Lung microvascular endothelial cell (primary cell): Measurements from ENCODE around the gene MLYCD. TPM values are rescaled to one million over a fixed set of nuclear protein-coding genes. Genes with fewer than 3 reads are reported as not detected.
A peak's percentile ranks its signal among the peaks of the same experiment; 100 is the strongest.
"Not testable (repeated sequence)": the region's sequence is repeated elsewhere in the genome, so short reads cannot be mapped to it uniquely, and the experiment has no call there.

Experiments used
- DNase-seq, 2 donors: peaks; one replicate each; pipeline versions ENCODE4 v3.0.0 to v3.0.0-alpha.2; 2010; ENCODE audit warnings: low read depth in 2 of 2
- total RNA-seq: library from RNA; depleted of rRNA; stranded (reverse); fragments of >200 nt; gene quantifications from 2 replicates; pipeline ENCODE4 v1.2.1, GENCODE V29; 2014

The MLYCD gene
- total RNA-seq, 1 donor from 2014 or later: 3.6 TPM

DNA sequence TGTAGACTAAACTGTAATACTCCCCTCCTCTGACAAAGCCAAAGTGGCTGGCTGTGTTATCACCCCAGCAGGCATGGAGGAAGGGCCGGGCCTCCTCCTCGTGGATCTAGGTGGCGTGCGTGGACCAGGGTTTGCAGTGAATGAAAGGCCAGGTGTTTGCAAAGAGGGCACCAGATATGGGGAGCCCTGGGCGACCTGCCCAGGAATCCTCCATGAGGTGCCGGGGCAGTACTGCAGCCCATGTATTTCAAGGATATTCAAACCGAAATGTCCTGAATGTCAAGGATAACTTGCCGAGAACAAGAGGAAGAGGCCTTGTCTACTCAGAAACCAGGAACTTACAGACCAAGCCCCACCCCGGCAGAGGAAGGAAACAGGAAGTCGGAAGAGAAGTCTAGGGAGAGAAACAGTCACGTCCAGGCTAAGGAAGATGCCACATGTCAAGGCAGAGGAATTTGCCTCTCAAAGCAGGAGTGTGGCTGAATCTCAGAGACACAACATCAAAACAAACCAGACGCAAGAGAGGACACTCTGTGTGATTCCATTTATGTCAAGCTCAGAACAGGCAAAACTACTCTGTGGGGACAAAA, 40.4 kb downstream of the MLYCD start:
- DNase-seq: peak in 1 of 2 donors; percentile 17

DNA sequence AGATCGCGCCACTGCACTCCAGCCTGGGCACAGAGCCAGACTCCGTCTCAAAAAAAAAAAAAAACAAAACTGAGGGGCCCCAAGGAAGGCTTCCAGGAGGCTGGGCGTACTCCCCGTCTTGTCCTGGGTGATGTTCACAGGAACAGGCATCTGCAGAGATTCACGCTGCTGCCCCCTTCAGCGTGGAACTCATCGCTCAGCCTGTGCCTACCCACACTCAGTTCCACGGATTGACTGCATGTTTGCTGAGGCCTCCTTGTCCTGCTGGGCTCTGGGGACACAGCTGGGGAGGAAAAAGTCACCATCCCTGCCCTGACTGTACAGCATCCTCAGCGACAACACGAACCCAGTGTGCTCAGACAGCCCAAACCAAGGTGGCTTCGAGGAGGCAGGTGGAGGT, 41.2 kb downstream of the MLYCD start:
- no peak for DNase-seq

DNA sequence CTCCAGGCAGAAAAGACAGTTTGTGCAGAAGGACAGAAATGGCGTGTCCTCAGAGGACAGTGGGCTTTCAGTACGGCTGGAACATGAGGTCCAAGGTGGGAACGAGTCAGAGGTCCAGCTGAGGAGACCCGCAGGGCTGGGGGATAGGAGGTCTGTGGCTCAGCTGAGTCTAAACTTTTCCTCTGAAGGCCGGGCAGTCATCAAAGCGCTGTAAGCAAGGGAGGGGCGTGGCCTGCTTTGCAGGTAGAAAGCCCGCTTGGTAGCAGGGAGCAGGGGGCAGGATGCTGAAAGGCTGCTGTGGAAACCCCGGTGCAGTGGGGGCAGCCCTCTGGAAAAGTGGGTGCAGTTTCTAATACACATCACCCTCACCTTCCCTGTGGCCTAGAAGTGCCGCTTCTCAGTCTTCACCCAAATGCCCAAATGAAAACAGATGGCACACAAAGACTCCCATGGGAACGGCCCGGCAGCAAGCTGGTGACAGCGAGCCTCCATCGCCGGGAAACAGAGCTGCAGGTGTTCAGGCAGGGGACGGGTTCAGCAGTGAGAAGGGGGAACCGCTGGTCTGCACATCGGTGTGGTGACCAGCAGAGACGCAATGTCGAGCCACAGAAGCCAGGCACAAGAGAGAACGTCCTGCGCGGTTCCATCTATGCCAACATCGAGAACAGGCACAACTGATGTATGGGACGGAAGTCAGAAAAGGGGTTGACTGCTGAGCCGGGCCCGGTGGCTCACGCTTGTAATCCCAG, 41.9 kb downstream of the MLYCD start:
- no peak for DNase-seq

DNA sequence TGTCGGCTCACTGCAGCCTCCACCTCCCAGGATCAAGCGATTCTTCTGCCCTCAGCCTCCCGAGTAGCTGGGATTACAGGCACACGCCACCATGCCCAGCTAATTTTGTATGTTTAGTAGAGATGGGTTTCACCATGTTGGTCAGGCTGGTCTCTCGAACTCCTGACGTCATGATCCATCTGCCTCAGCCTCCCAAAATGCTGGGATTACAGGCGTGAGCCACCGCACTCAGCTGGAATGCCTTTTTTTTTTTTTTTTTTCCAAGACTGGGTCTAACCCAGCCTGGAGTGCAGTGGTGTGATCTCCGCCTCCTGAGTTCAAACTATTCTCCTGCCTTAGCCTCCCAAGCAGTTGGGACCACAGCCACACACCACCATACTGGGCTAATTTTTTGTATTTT, 42.6 kb downstream of the MLYCD start:
- not testable (repeated sequence) for DNase-seq

DNA sequence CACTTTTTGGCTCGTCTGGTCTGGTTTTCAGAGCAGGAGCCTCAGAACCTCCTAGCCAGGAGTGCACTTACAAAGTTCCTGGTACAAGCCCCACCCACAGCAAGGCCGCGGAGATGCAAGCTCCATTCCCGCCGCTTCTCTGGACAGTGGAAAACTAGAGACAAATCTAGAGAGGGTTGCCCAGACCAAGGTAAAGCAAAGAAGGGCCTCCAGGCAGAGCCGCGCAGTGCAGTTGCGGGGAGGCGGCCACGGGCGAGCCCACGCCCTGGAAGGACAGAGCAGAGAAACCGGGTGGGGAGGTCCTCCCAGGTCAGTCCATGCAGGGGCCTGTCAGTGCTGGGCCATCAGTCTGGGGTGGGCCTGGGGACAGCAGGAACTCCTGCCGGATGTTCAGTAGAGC, 43.2 kb downstream of the MLYCD start:
- DNase-seq: no peak

DNA sequence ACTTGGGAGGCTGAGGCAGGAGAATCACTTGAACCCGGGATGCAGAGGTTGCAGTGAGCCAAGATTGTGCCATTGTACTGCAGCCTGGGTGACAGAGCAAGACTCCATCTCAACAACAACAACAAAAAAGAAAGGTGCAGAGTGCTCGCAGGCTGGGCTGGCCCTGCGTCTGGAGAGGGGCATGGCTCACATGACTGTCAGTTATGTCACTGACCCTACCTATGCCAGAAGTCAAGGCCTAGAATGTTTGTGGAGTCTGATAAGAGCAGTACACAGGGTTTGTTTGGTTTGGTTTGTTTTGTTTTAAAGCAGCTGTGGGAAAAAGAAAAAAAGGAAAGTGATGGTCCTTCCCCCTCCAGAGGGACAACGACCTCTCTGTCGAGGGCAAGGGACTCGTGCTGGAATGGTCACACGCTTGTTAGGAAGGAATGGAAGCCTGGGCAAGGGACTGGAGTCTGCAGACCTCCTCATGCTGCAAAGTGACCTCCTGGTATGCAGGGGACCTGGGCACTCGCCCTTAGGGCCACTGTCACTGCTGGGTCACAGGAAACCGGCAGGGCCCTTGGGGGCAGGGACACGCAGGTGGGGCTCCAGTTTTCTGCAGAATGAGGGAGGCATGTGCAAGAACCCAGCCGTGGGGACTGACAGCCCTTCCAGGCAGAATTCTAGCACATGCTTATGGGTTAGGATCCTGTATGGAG, 44.0 kb downstream of the MLYCD start:
- DNase-seq: no peak

DNA sequence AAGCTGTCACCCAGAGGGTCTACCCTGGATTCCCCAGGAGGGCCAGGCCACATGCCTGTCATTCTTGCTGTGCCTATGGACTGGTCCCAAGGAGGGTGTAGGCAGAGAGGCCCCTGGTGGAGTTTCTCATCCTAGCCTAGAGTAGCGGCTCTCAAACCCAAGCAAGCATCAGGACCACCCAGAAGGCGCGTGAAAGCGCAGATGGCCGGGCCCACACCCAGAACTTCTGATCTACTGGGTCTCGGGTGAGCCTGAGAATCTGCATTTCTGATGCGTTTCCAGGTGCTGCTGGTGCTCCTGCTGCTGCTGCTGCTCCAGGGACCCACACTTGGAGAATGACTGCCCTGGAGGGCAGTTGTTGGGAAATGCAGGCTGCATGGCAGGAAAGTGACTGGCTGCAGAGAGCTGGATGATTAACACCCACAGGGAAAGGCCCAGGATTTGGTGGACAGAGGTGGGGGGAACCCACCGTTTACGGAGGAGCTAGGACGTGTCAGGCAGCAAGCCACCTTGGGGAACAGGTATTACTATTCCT, 44.7 kb downstream of the MLYCD start:
- no peak for DNase-seq

DNA sequence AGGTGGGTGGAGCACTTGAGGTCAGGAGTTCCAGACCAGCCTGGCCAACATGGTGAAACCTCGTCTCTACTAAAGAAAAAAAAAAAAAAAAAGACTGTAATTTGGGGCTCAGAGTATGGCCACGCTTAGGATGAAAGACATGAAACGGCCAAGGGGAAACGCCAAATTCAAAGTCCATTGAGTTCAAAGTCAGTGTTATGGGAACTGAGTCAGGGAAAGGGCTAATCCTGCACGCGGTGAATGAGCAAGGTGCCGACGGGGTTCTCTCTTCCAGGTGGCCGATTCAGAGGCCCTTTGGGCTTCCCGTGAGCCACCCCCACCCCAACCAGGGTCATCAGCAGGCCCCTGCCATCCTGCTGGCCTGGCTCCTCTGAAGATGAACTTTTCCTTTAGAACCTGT, 46.7 kb downstream of the MLYCD start:
- no peak for DNase-seq

DNA sequence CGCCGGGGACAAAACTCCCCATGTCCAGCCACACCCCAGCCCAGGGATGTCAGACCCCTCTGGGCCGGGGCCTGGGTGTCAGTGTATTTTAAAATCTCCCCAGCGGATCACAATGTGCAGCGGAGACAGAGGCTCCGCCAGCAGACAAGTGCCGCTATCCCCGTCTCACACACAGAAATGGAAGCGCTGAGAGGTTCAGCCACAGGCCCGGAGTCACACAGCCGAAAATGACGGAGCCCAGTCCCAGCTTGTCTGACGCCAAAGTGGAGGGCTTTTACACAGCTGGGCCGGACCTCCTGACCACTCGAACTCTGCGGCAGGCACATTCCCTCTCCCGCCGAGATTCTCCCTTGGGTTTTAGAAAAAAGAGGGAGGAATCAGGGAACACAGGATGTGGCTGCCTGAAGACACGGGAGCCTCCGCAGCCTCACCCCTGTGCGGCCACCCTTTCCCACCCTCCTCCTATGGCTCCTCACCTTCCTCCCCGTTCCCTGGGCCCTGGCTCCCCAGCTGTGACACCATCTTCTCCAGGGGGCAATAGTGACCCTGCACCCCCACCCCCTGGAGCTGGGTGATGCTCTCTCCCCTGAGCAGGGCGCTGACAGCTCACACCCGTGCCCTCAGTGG, 47.4 kb downstream of the MLYCD start:
- no peak for DNase-seq

DNA sequence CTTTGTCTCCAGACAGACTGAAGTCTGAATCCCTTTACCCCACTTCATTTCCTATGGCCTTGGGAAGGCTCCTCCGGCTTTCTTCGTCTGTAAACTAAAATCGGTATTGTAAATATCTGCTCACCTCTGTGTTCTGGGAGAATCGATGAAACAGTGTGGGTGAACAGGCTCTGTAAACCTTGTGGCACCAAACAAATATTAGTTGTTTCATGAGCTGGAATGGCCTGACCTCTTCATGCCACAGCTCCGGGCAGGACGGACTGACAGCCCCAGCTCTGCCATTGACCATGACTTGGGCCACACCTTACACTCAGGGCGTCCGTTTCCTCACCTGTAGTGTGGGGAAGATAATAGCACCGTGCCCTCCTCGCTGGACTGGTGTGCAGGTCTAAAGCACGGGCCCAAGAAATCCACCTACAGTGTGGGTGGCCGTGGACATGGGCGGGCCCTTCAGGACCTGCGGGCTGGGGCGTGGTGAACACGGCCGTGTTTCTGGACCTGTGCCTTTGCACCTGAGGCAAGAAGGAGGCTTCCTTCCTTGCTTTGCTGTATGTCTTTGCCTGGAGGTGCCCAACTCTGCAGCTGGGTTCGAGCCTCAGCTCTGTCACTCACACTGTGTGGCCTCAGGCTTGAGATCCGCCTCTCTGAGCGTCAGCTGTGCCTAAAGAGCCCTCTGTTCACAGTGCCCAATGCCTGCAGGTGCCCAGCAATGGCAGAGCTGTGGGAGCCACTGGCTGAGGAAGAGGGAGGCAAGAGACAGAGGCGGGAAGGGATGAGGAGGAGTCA, 48.1 kb downstream of the MLYCD start:
- no peak for DNase-seq

DNA sequence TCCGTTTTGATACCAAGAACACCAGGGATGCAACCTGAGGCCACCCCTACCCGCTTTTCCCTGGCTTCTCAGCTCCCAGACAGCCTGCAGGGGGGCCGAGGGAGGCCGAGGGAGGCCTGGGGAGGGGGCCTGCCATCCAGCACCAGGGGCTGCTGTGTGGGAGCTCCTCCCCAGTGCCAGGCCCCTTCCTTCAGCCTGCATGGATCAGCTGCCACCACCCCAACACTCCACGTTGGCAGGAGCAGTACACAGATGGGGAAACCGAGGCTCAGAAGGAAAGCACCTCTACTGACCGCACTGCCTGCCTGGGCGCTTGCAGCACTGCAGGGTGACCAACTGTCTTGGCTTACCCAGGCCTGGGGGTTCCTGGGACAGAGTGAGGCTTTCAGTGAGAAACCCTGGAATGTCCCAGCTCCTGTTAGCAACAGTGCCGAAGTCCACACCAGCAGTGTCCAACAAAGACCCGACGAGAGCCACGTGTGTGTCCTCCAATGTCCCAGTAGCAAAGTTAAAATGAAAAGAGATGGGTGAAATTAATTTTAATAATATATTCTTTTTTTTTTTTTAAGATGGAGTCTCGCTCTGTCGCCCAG, 48.8 kb downstream of the MLYCD start:
- no peak for DNase-seq

DNA sequence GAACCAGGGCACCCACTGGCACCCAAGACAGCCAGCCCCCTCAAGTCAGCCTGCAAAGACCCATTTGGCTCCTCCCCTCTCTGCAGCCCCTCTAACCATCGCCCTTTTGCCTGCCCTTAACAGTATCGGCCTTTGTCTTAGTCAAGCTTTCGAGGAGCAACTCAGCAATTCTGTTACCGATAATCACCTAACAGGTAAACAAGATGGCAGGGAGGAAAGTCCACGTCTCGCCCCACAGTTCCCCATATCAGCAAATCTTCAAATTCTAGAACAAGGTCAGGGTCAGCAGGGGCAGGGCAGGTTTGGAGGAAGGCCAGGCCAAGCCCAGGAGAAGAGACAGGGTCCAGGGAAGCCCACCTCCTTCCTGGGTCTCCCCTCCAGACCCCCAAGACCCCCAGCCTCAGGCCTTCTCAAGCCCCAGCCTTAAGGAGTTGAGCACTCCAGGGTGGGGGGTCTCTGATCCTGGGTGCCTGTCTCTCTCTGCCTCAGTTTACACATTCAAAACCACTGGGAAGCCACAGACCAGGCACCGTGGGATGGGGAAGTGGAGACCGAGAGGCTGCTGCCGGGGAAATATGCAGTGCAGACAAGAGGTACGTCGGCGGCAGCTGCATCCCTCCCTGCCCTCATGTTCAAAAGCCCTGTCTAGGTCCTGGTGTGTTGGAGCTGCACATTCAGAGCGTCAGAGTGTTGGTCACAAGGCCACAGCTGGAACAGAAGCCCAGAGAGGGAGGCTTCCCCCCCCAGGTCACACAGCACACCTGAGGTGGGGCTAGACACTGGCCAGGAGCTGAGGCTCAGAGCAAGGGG, 50.2 kb downstream of the MLYCD start:
- DNase-seq: no peak

DNA sequence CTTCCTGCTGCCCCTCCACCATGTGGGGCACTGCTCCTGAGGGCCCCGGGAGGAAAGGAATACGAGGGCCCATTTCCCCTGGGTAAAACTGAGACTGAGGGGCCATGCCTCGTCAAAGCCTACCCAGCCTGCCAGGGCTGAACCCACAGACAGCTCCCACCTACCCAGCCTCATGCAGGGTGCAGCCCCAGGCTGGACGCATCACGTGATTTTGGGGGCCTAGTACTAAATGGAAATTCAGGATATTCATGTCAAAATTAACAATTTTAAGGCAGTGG, 50.7 kb downstream of the MLYCD start:
- DNase-seq: no peak

DNA sequence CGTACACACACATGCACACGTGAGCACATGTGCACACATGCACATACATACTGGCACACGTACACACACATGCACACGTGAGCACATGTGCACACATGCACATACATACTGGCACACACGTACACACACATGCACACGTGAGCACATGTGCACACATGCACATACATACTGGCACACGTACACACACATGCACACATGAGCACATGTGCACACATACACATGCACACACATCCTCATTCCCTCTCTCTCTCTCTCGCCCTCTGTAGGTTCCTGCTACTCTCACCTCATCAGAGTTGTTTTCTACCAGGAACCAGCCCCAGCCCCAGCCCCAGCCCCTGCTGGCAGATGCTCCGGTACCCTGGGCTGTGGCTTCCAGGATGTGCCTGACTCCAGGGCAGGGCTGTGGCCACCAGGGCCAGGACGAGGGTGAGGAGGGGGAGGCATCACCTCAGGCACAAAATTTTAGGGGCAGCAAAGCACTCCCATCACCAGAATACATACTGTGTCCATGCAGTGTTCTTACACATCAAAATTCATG, 52.0 kb downstream of the MLYCD start:
- not testable (repeated sequence) for DNase-seq

DNA sequence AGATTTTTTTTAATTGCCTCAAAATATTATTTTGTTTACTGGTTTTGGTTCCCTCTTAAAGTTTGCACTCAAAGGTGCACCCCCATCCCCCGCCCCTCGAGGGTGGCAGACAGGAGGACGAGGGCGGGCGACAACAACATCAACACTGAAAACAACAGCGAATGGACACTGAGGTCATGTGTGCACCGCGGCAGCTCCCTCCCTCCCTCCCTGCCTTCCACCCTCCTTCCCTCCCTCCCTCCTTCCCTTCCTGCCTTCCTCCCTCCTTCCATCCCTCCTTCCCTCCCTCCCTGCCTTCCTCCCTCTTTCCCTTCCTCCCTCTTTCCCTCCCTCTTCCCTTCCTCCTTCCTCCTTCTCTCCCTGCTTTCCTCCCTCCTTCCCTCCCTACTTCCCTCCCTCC, 52.6 kb downstream of the MLYCD start:
- DNase-seq: no peak

DNA sequence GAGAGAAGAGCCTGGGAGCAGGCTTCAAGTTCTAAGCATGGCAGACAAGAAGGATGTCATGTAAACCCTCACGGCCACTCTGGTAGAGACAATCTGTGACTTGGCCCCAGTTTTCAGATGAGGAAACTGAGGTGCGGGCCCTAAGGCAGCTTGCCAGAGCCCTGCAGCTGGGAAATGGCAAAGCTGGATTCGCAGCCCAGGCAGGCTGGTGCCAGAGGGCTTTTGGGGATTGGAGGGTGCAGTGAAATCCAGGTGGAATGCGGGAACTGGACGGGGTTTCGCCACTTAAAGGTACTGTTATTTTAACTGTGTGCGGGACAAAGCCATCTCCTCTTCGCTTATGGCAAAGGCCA, 53.6 kb downstream of the MLYCD start:
- no peak for DNase-seq

DNA sequence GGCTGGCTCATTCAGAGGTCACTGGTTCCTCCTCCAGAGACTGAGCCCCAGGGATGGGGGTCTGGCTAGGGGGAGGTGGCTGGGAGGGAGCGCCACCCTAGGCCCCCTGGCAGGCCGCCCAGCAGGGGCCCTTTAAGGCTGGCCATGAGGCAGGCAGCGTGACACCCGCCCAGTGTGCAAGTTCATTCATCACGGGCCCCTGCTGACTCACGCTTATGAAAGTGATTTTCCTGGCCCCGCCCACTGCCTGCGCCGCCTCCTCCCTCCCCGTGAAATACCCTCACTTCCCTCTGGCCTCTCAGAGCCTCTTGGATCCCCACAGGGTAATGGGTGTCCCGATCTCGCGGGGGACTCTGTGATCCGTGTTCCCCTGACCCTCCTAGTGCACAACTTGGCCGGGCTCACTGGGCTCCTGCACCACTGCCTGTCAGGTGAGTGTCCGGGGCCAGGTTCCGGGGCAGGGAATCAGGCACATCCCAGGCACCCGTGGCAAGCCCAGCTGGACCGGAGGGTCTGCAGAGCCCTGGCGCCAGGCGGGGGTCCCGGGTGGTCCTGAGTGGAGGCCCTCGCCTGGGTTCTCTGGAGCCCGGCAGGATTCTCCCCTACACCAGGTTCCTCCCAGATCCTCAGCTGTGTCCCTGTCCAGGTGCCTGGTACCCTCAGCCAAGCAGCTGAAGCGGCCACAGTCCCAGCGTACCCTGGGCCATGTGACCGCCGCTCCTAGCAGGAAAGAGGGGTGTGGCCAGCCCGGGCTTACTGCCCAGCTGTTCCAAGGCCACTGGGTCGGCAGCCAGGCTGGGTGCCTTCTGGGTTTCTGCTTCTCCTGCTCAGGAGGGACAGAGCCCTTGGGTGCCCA, 54.3 kb downstream of the MLYCD start, which contains the start of gene OSGIN1:
TSS of gene OSGIN1 (plus strand) at position 301 of the 856 bp plus-strand sequence. CDS start 4,432 bp downstream, outside the sequence.
- DNase-seq: peak; percentile 94 to 95

DNA sequence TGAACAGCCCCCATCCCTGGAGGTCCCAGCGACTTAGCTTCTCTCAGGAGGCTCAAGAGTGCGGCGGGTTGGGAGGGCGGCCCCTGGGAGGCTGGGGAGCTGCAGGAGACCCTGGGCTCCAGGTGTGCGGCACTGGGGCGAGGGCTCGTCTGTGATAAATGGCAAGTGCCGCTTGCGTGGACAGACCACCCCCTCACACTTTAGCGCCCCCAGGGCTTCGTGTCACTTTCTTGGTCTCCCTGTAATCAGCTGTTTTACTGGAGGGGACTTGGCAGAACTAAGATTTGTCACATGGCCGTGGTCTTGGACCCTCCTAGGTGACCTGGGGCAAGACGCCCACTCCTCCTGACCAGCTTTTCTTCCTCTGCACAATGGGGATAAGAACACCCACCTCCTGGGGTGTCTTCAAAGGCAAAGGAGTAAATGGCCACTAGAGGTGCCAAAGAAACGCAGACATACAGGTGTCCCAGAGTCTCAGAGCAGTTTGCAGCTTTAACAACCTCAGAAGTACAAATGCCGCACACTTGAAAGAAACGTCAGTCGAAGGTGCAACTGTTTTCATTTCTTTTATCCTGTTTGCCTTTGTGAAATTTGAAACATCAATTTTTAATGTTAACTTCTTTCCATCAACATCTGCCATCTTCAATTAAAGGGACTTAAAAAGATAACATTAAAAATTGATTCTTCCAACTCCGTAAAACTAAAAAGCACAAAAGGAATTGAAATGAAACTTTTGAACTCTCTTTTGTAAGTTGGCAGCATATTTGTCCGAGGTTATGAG, 55.1 kb downstream of the MLYCD start:
- peak in 1 of 2 donors; percentile 47 for DNase-seq
